Left colon (tissue), 2 donors: Measurements from ENCODE around the gene DNPH1. TPM values are rescaled to one million over a fixed set of nuclear protein-coding genes. Genes with fewer than 3 reads are reported as not detected.
A peak's percentile ranks its signal among the peaks of the same experiment; 100 is the strongest.

Experiments
- ATAC-seq: fragments of 200-7000 bp; cut with Tn5 transposase; one replicate; pipeline ENCODE4 v1.9.1; 2020; ENCODE audit warnings: mild to moderate bottlenecking, moderate library complexity
- DNase-seq, 2 donors: peaks; one replicate each; pipeline ENCODE4 v3.0.0-alpha.2; 2020
- intact Hi-C, 2 donors: fragments of 100-400 bp; cut with DNase I in 1 of 2; cut with micrococcal nuclease in 1 of 2; formaldehyde crosslinking; loops; one replicate each; pipeline versions ENCODE4 v1.11.2 to v1.14.0; 2022; cut with DNase I, micrococcal nuclease
- total RNA-seq, 2 donors: library from RNA; stranded (reverse); fragmentation: NEBNext Ultra II Directional; extraction: Animal tissue kit (Norgen Biotek cat#: 25700); gene quantifications; one replicate each; pipeline ENCODE4 v1.2.1, GENCODE V29; 2021
- donor health status: DM: no; HTN: no; CAD: no.
- donor health status: DM: yes; HTN: yes; CAD: no.

Gene DNPH1
- total RNA-seq, 2 donors from 2014 or later: 65.7 to 67.3 TPM

DNA sequence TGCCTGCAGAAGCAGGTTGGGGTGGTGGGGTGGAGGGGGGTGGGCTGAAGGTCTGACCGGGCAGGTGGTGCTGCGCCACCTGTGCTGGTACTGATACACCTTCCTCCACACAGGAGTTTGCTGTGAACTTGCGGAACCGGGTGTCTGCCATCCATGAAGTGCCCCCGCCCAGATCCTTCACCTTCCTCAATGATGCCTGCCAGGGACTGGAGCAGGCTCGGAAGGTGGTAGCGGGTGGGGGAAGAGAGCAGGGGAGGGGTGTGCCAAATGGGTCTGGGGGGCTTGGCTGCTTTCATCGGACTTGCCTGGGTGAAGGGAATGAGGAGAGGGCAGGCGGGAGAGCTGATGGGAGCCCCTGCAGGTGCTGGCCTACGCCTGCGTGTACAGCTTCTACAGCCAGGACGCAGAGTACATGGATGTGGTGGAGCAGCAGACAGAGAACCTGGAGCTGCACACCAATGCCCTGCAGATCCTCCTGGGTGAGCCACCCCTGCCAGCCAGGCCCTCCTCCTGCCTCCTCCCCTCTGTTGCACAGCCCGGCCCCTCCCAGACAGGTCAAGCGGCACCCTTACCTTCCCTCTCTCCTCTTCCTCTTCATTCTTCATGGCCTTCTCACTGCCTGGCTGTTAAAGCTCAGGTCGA lies 6.7 kb downstream of the DNPH1 start:
- ATAC-seq (peak; percentile 22), DNase-seq (no peak)
- intact Hi-C loops: no loop called here

DNA sequence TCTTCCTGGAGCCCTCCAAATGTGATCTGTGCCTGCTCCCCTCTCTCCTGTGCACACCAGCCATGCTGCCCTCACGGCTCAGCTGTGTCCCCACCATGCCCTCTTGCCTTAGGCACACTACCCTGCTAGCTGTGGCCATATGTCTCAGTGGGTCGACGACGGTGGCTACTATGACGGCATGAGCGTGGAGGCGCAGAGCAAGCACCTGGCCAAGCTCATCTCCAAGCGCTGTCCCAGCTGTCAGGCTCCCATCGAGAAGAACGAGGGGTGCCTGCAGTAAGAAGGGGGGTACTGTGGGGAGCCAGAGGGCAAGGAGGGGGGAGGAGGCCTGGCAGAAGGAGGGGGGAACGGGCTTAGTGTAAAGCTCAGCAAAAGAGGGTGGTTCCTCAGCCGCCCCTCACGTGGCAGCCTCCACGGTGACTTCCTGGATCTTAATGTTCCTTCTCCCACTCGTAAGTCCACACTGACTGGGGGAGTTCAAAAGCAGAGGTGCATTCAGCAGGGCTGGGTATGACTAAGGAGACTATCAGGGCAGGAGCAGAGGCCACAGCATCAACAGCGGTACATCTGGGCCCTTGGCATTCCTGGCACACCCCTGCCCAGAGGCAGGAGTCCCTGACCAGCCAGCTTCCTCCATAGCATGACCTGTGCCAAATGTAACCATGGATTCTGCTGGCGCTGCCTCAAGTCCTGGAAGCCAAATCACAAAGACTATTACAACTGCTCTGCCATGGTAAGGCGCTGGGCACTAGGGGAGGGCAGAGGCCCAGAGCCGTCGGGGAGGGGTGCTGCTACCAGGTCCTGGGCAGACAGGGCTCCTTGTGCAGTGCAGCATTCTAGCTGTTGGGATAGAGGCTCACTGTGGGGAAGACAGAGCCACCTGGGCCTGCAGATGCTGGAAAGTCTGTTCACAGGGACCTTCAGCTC lies 8.0 kb downstream of the DNPH1 start:
- no peak for ATAC-seq
- no peak for DNase-seq
- intact Hi-C loops: no loop called here

DNA sequence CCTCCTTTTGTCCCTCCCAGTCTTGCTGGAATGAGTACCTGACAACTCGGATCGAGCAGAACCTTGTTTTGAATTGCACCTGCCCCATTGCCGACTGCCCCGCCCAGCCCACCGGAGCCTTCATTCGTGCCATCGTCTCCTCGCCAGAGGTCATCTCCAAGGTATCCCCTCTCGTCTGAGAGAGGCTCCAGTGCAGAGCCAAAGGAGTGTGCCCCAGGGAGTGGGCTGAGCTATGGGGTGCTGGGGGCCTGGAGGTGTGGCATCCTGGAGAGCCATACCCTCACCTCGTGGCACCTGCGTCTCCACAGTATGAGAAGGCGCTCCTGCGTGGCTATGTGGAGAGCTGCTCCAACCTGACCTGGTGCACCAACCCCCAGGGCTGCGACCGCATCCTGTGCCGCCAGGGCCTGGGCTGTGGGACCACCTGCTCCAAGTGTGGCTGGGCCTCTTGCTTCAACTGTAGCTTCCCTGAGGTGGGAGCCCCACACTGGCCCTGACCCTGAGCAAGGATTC lies 8.8 kb downstream of the DNPH1 start:
- intact Hi-C loops: no loop called here
- no peak for DNase-seq
- ATAC-seq: no peak

GRCh38 chr6:43219814-43220213 lies 9.5 kb downstream of the DNPH1 start:
- ATAC-seq: no peak
- intact Hi-C loops: no loop called here
- no peak for DNase-seq

DNA sequence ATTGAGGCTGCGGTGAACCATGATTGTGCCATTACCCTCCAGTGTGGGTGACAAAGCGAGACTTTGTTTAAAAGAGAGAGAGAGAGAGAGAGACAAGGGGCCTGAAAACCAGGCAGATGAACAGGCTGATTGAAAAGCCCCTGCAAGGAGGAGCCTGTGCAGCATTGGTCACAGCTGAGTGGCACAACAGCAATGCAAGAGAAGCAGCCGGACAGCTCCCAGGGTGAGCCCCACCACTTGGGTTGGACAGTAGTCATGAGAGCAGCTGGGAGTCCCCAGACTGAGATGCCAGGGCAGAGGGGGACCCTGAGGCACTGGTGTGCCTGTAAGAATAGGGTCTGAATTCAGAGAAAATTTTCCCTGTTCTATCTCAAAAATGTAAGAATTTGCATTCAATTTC lies 10.2 kb downstream of the DNPH1 start:
- intact Hi-C loops: no loop called here
- ATAC-seq (no peak), DNase-seq (no peak)

GRCh38 chr6:43217351-43217750 lies 11.9 kb downstream of the DNPH1 start:
- no peak for DNase-seq
- intact Hi-C loops: no loop called here
- ATAC-seq: no peak

DNA sequence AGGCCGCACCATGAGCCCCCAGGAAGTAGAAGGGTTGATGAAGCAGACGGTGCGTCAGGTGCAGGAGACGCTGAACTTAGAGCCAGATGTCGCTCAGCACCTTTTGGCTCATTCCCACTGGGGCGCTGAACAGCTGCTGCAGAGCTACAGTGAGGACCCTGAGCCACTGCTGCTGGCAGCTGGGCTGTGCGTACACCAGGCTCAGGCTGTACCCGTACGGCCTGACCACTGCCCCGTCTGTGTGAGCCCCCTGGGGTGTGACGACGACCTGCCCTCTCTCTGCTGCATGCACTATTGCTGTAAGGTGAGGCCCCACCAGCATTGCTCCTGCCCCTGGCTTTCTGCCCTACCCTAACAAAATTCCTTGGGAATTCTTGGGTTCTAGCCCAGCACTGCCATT lies 13.1 kb downstream of the DNPH1 start:
- intact Hi-C loops: no loop called here
- DNase-seq (no peak), ATAC-seq (no peak)

DNA sequence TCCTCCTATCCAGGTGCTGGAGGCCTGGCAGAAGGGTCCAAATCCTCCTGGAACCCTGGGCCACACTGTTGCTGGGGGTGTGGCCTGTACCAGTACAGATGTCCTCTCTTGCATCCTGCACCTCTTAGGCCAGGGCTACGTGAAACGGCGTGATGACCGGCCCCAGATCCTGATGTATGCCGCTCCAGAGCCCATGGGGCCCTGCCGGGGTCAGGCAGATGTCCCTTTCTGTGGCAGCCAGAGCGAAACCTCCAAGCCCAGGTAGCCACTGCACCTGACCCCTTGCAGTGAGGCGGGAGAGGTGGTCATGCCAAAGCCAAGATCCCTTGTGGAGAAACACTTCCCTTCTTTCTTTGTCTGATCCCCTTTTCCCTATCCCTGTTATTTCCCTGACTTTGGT lies 14.2 kb downstream of the DNPH1 start:
- intact Hi-C loops: no loop called here
- DNase-seq (no peak), ATAC-seq (no peak)

DNA sequence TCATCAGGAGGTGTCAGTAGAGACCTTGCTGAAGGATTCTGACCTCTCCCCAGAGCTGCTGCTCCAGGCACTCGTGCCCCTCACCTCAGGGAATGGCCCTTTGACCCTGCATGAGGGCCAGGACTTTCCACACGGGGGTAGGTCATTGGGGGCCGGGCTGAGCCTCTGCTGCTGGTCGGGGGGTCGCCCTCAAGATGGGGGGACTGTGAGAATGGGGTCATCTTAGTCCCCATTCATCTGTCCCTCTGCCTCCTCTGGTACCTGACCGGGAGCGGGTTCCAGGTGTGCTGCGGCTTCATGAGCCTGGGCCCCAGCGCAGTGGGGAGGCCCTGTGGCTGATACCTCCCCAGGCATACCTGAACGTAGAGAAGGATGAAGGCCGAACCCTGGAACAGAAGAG lies 15.8 kb downstream of the DNPH1 start:
- ATAC-seq: no peak
- no peak for DNase-seq
- intact Hi-C loops: no loop called here

- ATAC-seq (peak; percentile 82), DNase-seq (no peak)
- intact Hi-C loops: no loop called here
These were observed 17.3 kb downstream of the DNPH1 start for GRCh38 chr6:43211955-43212354.

- ATAC-seq: no peak
- no peak for DNase-seq
- intact Hi-C loops: no loop called here
These were observed 22.0 kb downstream of the DNPH1 start for GRCh38 chr6:43207286-43207685.

DNA sequence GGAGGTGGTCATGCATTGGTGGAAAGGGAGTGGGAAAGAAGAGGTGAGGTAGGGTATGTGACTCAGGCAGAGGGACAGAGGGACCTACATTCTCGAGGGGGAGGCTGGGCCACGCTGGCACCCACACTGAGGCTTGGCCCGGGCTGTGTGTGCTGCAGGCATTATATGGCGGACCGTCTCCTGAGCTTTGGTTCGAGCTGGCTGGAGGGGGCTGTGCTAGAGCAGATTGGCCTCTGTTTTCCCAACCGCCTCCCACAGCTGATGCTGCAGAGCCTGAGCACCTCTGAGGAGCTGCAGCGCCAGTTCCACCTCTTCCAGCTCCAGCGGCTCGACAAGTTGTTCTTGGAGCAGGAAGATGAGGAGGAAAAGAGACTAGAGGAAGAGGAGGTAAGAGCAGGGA lies 23.4 kb downstream of the DNPH1 start:
- intact Hi-C loops: no loop called here
- DNase-seq: no peak
- ATAC-seq: no peak

DNA sequence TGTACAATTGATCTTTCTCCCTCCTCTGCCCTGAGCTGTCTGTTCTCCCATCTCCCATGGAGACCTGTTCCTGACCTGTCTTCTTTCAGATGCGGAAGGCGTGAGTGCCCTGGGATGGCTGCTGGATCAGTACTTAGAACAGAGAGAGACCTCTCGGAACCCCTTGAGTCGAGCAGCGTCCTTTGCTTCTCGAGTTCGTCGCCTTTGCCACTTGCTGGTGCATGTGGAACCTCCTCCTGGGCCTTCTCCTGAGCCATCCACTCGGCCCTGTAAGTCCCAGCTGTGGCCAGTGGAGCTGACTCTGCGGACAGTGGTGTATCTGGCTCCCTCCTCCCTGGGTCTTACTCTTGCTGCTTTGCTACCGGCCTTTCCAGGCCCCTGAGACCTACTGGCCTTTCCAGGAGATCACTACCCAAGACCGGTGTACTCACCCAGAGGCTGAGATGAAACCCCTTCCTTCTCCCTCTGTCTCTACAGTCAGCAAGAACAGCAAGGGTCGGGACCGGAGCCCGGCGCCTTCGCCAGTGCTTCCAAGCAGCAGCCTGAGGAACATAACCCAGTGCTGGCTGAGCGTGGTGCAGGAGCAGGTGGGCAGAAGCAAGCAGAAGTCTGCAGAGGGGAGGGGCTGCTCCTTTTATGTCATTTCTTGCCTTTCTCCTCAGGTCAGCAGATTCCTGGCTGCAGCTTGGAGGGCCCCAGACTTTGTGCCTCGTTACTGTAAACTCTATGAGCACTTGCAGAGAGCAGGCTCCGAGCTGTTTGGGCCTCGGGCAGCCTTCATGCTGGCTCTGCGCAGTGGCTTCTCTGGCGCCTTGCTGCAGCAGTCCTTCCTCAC lies 24.8 kb downstream of the DNPH1 start:
- no peak for ATAC-seq
- intact Hi-C loops: no loop called here
- no peak for DNase-seq

GRCh38 chr6:43203718-43204095 lies 25.6 kb downstream of the DNPH1 start:
- DNase-seq: no peak
- intact Hi-C loops: no loop called here
- ATAC-seq: no peak

DNA sequence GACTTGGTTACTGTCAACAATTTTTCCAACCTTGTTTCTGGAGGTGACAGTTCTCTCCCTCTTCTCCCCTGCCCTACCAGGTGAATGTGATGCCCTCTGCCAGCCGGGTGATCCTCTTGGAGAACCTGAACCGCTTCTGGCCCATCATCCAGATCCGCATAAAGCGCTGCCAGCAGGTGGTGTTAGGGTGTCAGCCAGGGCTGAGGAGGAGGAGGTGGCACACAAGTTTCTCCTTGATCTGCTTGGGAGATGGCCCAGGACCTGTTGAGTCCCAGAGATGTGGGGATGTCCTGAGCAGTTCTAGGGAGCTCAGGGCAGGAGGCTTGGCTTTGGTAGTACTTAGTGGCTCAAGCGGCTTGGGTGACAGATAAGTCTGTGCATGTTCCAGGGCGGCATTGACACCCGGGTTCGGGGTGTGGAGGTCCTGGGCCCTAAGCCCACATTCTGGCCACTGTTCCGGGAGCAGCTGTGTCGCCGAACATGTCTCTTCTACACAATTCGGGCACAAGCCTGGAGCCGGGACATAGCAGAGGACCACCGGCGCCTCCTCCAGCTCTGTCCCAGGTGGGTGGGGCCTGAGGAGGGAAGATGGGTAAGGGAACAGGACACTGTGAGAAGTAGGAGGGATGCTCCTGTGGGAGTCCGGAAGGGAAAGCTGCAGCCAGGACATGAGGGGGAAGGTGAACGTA lies 26.1 kb downstream of the DNPH1 start:
- ATAC-seq (no peak), DNase-seq (no peak)
- intact Hi-C loops: no loop called here

- ATAC-seq: no peak
- no peak for DNase-seq
- intact Hi-C loops: no loop called here
These were observed 26.8 kb downstream of the DNPH1 start for GRCh38 chr6:43202451-43202850.

DNA sequence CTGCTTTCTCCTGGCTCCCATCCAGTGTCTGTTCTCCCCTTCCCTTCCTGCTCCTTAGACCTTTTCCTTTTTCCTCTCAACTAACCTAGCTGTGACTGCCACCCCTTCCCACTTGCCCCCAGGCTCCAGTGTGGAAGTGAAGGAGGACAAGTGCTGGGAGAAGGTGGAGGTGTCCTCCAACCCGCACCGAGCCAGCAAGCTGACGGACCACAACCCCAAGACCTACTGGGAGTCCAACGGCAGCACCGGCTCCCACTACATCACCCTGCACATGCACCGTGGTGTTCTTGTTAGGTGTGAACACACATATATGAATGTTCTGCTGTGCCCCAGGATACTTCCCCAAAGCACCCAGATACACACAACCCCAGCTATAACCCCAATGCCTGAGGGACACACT lies 28.7 kb downstream of the DNPH1 start:
- intact Hi-C loops: no loop called here
- no peak for DNase-seq

DNA sequence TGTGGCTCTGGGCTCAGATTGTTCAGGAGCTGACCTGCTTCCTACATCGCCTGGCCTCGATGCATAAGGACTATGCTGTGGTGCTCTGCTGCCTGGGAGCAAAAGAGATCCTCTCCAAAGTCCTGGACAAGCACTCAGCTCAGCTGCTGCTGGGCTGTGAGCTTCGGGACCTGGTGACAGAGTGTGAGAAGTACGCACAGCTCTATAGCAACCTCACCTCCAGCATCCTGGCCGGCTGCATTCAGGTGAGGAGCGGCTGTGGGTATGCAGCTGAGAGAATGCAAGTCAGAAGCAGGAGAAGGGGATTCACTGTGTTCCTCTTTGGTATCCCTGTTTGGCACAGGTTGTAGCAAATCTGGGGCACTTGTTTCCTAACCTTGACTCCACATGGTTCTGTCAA lies 29.4 kb downstream of the DNPH1 start:
- no peak for DNase-seq
- intact Hi-C loops: no loop called here
- ATAC-seq: no peak

More for the DNA sequence above, 28.7 kb downstream of the DNPH1 start:
- no peak for ATAC-seq

DNA sequence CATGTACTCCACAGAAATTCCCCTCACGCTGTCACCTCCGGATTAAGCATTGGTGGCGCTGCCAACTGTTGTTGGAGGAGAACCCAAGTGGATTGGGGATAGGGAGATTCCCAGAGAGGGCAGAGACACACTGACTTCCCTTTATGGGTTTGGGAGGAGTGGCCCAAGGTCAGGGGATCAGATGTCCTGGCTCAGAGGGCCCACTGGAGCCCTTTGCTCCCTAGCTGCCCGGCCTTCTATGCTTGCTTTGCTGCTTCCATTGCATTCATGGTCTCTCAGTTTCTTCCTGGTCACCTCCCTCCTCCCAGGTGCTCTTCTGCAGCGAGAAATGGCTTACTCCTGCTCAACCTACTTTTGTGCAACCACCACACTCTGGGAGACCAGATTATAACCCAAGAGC lies 32.9 kb downstream of the DNPH1 start:
- no peak for ATAC-seq
- DNase-seq: no peak

More for the DNA sequence above, 32.9 kb downstream of the DNPH1 start:
- intact Hi-C loops: no loop called here
